Activated CD4-positive, alpha-beta T cell treated with anti-CD3 and anti-CD28 coated beads, Interleukin-2, Interleukin-4, amounts not matched to agents 100 ng/mL and 50 ng/mL, durations not matched to agents 16 hours and 8 hours (primary cell): Measurements from ENCODE around the gene DDX51.

ENCODE experiments used
- DNase-seq: peaks from one replicate; pipeline ENCODE4 v3.0.0-alpha.2; 2020; ENCODE audit warnings: low spot score

DDX51 gene, protein sequence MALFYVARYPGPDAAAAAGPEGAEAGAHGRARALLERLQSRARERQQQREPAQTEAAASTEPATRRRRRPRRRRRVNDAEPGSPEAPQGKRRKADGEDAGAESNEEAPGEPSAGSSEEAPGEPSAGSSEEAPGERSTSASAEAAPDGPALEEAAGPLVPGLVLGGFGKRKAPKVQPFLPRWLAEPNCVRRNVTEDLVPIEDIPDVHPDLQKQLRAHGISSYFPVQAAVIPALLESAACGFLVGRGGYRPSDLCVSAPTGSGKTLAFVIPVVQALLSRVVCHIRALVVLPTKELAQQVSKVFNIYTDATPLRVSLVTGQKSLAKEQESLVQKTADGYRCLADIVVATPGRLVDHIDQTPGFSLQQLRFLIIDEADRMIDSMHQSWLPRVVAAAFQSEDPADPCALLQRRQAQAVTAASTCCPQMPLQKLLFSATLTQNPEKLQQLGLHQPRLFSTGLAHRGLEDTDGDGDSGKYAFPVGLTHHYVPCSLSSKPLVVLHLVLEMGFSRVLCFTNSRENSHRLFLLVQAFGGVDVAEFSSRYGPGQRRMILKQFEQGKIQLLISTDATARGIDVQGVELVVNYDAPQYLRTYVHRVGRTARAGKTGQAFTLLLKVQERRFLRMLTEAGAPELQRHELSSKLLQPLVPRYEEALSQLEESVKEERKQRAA

DNA sequence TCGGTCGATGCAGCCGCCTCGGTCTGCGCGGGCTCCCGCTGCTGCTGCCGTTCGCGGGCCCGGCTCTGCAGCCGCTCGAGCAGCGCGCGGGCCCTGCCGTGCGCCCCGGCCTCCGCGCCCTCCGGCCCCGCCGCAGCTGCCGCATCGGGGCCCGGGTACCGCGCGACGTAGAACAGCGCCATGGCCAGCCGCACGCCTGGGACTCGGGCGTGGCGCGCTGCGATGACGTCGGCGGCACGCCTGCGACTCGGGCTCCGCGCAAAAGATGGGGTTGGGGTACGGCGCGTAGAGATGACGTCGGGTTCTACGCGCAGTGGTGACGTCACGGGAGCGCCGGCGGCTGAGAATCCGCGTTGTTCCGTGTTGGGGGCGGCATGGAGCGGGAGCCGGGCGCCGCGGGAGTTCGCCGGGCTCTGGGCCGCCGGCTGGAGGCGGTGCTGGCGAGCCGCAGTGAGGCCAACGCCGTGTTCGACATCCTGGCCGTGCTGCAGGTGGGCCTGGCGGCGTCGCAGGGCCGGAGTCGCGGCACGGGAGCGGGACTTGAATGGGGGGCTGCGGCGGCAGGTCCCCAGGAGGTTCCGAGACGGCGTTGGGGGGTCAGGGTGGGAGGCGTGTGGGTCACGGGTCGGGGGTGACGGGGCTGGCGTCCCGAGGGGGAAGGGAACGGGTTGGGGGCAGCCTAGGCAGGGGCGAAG lies at the start of gene DDX51, which contains the start of gene NOC4L:
DDX51 (minus strand) TSS at position 205 of the 695 bp plus-strand sequence; CDS start at position 182, 23 bp downstream.
NOC4L (plus strand) TSS at position 343 of the 695 bp plus-strand sequence; CDS start at position 375, 32 bp downstream.
- DNase-seq = peak; percentile 94

DNA sequence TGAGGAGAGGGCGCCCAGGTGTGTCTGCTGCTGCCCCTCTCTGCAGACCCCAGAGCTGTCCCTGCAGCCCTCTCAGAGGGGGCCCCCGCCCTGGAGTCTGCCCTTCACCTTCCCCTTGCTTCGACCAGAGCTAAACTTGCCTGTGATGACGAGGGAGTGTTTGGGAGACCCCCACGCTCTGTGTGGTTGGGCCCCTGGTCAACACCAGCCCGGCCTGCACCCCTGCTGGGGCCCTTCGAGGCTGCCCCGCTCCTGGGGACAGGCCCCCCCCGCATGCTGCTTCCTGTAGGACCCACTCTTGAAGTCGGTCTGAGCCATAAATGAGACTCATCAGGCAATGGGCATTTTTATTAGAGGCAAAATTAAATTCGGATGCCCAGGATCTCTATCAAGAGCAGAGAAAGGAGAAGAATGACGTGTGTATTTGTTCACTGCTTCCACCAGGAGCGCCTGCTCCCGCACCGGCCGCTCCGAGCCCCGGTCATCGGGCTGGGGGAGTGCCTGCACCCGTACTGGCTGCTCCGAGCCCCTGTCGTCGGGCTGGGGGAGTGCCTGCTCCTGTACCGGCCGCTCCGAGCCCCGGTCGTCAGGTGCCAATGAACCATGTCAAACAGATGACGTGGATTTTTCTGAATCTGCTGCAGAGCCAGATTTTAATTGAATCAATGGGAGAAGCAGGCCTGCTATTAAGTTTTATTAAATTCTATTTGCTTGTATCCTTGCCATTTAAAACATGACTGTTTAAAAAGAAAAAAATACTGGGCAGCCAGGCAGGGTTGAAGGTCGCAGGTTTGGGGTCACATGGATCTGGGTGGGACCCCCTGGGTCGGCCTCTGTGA lies 47.8 kb upstream of the DDX51 start:
- DNase-seq = no peak

DNA sequence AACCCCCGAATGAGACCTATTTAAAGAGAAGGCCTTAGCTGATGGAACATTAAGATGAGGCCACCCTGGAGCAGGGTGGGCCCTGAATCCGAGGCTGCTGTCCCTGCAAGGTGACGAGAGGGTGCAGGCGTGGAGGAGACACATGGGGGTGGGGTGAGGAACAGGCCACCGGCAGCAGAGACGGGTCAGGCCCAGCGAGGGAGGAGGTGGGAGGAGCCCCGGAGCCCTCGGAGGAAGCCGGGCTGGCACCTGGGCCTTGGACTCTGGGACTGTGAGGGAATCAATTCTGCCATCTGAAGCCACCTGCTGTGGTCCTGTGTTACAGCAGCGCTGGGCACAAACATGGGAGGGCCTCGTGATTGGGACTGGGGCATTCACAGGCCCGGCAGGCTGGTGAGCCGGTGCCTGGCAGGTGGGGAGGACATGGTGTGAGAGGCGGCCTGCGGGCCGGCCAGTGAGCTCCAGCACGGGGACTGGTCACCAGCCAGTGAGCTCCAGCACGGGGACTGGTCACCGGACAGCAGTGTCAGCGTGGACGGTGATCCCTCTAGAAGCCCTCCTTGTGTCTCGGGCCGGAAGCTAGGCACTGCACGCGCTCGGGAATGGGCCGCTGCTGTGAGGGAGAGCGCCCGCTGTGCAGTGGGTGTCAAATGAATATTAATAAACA lies 46.8 kb upstream of the DDX51 start:
- DNase-seq = no peak

DNA sequence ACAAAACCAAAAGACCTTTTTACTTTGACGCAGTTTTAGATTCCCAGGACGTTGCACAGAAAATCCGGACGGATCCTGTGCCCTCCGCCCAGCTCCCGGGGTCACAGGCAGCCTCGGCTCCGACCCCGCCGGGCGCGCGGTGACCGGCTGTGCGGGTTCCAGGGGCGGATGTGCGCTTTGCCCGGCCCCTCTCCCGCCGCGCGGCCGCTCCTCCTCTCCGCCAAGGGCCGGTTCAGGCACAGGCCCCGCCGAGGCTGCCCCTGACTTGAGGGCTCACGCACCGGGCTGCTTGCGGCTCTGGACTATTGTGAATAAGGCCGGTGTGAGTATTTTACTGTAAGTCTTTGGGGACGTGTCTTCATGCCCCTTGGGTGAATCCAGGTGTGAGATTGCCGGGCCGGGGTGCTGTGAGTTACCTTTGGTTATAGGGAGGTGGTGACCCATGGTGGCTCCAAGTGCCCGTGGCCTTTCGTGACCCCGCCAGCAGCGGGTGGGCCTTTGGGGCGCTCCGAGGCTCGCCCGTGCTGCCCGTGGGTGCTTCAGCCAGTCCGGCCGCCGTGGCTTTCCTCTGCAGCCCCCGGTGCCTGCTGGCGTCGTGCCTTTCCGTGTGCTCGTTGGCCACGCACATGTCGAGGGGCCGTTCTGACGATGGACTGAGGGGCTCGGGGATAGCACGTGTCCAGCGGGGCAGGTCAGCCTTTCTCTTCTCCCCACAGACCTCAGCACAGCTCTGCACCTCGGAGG lies 46.1 kb upstream of the DDX51 start:
- no peak for DNase-seq

DNA sequence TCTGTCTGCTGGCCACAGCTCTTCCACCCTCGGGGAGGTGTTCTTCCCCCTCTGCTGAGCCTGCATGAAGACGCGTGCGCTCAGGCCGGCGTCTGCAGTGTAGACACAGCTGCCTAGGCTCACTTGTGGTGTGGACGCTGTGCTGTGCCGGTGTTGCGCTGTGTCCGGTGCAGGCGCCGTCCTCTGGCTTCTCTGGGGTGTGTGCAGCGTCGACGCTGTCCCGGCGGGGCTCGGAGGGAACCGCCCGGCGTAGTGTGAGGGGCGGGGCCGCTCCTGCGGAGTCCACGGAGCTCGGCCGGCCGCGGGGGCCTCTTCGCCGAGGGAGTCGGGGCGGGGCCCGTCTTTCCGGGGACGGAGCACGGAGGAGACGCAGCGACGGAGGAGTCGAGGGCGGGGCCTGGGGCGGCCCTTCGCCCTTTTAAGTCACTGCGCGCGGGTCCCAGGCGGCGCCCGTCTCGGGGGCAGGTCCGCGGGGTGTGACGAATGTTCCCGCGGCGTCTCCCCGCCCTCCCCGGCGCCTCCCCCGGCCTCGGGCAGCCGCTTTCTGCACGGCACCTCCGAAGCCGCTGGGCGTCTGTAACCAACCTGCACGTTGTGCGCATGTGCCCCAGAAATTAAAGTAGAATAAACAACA lies 45.4 kb upstream of the DDX51 start:
- peak; percentile 92 for DNase-seq

DNA sequence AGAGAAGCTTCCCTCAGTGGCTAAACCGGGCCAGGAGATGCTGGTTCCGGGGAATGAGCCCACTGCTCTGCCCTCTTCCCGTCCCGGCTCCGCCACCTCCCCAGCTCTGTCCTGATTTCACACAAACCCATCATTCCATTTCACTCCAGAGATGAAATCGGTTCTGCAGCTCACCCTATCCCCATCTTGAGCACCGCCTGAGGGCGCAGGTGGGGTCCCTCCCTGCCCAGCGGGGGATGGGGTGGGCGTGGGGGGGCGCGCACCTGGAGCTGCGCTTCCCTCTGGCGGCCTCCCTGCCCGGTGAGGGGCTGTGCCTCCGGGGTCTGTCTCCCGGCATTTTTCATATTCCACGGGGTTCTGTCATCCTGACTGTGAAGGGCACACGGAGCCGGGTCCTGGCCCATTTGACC lies 44.8 kb upstream of the DDX51 start:
- DNase-seq = no peak

DNA sequence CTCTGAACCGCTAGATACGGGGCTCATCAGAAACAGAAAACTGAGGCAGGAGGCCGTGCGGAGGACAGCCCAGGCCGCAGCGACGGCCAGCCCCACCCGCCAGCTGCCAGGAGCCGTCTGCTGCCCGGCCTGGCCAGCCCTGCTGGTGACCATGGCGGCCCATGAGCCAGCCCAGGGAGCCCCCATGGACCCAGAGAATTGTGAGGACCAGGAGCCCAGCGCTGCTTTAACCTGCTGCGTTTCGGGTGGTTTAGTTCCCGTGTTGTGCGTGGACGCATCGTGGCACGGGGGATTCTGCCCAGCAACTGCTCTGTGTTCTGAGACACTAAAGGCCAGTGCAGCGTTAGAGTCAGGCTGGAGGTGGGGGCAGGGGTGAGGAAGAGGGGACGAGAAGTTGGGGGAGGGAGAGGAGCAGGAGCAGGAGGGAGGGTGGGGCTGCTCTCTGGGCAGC lies 44.4 kb upstream of the DDX51 start:
- DNase-seq = no peak

DNA sequence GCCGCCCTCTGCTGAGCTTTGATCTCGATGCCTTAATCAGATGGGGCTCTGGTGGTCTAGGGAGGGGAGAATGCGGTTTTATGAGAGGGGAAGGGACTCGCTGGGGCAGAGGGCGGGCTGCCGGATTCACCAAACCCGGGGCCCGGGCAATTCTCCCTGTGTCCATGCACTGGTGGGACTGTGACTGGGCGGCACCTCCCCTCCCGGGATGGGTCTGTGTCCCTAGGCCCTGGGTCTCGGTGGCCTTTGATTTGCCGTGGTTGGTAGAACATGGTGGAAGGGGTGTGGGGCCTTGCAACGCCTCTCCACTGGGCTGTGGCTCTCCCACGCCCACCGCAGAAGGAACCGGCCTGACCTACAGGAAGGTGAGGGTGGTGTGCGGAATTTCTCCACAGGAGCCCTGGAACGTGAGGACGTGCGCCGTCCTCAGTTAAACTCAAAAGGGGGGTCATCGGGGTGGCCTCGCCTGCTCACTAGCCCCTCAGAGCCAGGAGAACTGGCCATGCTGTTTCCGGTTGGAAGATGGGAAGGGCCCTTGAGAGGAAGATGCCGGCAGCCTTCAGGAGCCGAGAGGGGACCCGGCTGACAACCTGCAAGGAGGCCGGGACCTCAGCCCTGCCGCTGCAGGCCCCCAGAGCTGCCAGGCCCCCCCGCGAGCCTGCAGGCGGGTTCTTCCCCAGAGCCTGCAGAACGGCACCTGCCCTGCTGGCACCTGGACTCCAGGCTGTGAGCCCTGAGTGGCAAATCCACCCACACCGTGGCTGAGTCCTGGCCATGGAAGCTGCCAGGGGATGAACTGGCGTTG lies 43.7 kb upstream of the DDX51 start:
- no peak for DNase-seq

DNA sequence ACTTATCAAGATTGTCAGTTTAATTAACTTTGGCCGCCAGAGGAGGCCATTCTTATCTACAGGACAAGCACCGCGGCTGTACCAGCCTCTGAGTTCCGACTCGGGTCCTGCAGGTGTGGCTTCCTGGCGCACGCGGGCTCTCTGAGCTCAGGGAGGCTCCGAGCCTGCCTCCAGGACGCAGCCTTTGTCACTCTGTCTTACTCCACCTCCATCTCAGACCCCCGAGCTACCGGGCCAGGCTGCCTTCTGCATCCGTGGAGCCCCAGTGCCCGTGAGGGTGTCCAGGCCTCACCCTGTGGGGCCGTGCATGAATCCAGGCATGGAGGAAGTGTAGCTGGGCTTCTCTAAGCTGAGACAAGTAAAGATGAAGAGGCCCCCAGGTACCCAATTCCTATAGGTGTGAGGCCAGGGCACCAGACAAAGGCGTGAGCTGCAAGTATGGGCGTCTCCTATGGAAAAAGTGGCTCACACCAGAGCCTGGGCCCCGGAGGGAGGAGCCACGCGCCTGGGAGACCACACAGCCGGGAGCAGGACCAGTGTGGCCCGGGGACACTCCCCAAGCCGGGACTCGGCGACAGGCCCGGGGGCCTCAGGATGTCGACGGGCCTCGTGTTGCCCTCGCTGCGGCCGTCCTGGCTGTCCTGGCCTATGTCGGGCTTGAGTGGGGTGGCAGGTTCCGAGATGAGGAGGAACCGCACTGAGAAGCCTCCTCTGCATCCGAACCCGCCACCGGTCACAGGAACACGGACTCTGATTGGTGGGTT lies 42.9 kb upstream of the DDX51 start:
- no peak for DNase-seq

DNA sequence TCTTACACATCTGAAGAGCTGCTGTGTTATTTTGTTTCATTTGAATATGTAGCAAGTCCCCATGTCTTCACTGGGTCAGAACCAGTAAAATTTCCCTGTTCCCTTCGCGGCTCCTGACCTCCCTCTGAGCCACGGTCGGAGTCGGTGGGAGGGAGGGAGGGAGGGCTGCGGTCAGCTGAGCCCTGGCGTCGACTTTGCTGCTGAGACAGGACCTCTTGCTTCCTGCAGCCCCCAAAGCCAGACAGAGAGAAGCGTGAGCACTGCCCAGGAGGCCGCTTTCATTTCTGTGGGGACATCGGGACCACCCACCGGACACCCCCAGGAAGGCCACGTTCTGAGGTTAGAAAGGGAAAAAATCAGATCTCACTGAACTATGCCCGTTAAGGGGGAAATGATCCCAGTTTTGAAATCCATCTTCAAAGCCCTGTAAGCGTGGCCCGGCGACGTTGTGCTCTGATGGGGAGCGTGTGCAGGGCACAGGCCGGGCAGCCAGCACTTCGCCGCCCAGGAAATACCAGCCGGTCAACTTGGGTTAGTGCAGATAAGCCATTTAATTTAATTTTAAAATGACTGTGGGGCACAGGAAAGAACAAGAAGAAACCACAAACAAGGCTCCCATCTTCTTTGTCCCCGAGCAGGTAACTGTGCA lies 42.2 kb upstream of the DDX51 start:
- no peak for DNase-seq

DNA sequence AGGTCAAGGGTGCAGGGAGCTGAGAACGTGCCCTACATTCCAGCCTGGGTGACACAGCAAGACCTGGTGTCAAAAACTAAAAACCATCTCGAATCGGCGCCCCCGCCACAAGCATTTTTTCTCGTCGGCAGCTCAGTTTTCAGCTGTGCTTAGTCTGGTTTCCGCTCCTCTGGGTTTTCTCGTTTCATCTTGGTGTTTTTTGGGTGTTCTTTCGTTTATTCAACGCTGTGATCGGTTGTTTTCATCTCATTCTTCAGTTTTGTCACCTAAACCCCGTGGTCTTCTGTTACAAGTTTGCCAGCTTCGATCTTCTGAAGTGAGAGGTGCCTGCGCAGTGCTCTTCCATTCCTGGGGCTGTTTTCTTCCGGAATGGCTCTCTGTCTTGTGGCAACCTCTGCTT lies 41.6 kb upstream of the DDX51 start:
- no peak for DNase-seq

DNA sequence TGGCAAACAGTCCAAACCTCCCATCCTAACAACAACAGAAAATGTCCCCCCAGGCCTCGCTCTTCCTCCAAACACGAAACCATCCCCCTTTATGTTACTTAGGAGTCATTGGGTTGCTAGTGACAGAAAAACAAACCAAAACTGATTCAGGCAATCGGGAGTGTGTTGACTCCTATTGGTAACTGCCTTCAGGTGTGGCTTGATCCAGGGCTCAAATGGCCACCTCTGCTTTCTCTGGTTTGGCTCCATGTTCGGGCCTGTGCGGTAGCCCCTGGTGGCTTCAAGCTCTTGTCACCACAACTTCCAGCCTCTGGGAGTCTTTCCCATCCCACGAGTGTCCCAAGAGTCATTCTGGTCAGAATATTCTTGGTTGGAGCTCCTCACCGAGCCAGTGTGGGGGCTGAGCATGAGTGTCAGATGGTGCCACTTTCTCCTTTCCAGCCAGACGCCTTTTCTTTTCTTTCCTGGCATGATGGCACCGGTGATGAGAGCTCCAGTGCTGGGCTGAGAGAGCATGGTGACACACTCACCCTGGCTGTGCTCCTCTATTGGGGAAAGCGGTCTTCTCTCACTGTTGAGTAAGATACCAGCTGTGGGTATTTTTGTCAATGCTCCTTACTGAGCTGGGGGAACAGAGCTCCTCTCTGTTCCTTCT lies 38.7 kb upstream of the DDX51 start:
- no peak for DNase-seq

DNA sequence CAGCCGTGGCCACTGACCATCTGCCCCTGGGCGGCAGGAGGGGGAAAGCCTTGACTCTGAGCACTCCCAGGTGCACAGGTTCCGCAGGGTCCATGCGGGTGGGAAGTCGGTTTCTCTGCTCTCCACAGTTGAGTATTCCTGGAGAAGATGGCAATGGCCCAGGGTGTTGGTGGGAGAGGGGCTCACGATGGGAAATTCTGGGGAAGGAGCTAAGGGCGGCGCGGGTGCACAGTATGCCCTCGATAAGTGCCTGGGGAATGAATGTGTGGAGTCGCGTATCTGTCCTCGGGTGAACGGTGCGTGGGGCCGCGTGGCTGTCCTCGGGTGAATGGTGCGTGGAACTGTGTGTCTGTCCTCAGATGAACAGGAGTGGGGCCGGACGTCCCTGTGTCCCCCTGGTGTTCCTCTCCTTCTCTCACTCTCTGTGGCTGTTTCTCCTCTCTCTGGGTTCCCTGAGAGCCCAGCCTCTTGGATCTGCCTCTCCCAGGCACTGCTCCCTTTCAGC lies 38.1 kb upstream of the DDX51 start:
- DNase-seq = no peak

DNA sequence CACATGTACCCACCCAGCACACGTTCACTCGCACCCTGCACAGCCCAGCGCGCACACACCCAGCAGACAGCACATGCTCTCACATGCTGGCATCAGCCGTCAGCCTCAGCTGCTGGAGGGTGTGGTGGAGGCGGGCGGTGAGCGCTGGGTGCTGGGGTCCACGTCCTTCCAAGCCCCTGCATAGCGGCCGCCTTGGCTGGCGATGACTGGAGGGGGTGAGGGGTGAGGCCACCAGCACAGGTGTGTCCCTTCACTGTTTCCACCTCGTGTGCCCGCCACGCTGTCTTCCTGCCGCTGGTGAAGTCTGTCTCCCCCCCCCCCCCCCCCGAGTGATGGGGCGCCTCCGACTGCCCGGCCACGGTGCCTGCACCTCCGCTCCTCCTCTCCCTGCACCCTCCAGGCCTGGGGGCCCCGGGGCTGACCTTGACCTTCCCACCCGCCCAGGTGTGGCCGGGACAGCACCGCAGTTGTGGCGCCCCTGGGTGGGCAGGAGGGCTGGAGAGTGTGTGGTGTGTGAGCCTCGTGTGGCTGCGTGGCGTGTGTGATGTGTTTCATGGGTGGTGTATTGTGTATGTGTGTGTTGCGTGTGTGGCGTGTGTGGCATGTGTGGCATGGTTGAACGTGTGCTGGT lies 37.6 kb upstream of the DDX51 start:
- DNase-seq = no peak

DNA sequence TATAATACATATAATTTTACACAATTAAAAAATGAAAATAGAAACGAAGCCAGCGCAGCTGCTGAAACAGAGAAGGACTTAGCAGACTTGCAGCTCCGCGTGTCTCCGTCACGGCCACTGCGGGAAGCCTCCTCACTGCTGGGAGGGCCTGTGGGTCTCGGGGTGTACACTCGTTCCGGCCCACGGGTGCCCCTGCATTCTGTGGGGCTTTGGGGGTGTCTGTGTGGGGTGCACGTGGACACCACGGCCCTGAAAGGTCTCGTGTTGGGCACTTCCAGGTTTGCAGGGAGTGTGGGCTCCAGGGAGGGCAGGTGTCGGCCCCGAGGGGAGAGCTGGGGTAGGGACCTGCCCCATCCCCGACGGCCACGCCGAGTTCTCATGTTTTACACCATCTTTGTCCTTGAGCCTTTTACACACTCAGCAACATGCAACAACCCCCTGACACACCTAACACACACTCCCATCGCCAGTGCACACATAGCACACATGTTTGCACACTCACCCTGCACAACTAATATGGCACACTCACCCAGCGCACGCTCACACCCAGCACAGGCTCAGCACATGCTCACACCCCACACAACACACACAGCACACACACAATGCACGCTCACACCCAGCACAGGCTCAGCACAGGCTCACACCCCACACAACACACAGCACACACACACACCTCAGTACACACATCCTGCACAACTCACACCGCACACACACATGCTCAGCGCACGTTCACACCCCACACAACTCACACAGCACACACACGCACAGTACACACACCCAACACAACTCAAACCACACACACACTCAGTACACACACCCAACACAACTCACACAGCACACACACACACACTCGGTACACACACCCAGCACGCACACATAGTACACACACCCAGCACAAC lies 36.8 kb upstream of the DDX51 start:
- DNase-seq = no peak
